GM23248 (cell line): ENCODE results near the gene ITGA11. TPM values are rescaled to one million over a fixed set of nuclear protein-coding genes. Genes with fewer than 3 reads are reported as not detected.

Source experiments
- DNase-seq: peaks from one replicate; pipeline ENCODE4 v3.0.0-alpha.2; 2015
- H2AFZ ChIP-seq: fragments of 200-600 bp; sonication (generic); 2 replicates; pipeline ENCODE4 v1.6.1; 2016; ENCODE audit warnings: antibody characterized with exemption
- H3F3A ChIP-seq: fragments of 200-600 bp; sonication (generic); 2 replicates; pipeline ENCODE4 v1.6.1; 2016; ENCODE audit warnings: mild to moderate bottlenecking, antibody characterized with exemption, mixed run types; ENCODE audit not compliant: insufficient read depth
- H3K27ac ChIP-seq: fragments of 200-600 bp; sonication (generic); 2 replicates; pipeline ENCODE4 v1.5.1; 2016; ENCODE audit warnings: mild to moderate bottlenecking
- H3K27me3 ChIP-seq: fragments of 200-600 bp; sonication (generic); replicated peaks from 2 replicates; pipeline ENCODE4 v1.6.1; 2016; ENCODE audit warnings: mild to moderate bottlenecking; ENCODE audit not compliant: insufficient read depth
- H3K36me3 ChIP-seq: fragments of 200-600 bp; sonication (generic); 2 replicates; pipeline ENCODE4 v1.6.1; 2016; ENCODE audit warnings: low read depth, mild to moderate bottlenecking
- H3K4me1 ChIP-seq: fragments of 200-600 bp; sonication (generic); 2 replicates; pipeline ENCODE4 v1.6.1; 2016; ENCODE audit warnings: mild to moderate bottlenecking; ENCODE audit not compliant: insufficient read depth
- H3K4me2 ChIP-seq: fragments of 200-600 bp; sonication (generic); one replicate; pipeline ENCODE4 v1.6.1; 2016; ENCODE audit warnings: mild to moderate bottlenecking; ENCODE audit not compliant: unreplicated experiment
- H3K4me3 ChIP-seq: fragments of 200-600 bp; sonication (generic); 2 replicates; pipeline ENCODE4 v1.5.1; 2016; ENCODE audit warnings: mild to moderate bottlenecking
- H3K79me2 ChIP-seq: fragments of 200-600 bp; sonication (generic); 2 replicates; pipeline ENCODE4 v1.6.1; 2016; ENCODE audit warnings: mild to moderate bottlenecking; ENCODE audit not compliant: insufficient read depth
- H3K9ac ChIP-seq: fragments of 200-600 bp; sonication (generic); 2 replicates; pipeline ENCODE4 v1.6.1; 2016; ENCODE audit warnings: mild to moderate bottlenecking
- H3K9me2 ChIP-seq: fragments of 200-600 bp; sonication (generic); 2 replicates; pipeline ENCODE4 v1.6.1; 2016; ENCODE audit warnings: mixed run types, mild to moderate bottlenecking, moderate library complexity; ENCODE audit not compliant: insufficient read depth
- H3K9me3 ChIP-seq: fragments of 200-600 bp; sonication (generic); one replicate; pipeline ENCODE4 v1.6.1; 2017; ENCODE audit warnings: low read depth
- H4K20me1 ChIP-seq: fragments of 200-600 bp; sonication (generic); 2 replicates; pipeline ENCODE4 v1.6.0; 2016; ENCODE audit not compliant: insufficient read depth
- EZH2 ChIP-seq: fragments of 200-600 bp; sonication (generic); IDR thresholded peaks from 2 replicates; pipeline ENCODE4 v1.6.1; 2018; ENCODE audit warnings: antibody characterized with exemption, mild to moderate bottlenecking; ENCODE audit not compliant: insufficient read depth, poor library complexity, severe bottlenecking
- EZH2phosphoT487 ChIP-seq: fragments of 200-600 bp; sonication (generic); IDR thresholded peaks from 2 replicates; pipeline ENCODE4 v1.6.1; 2018; ENCODE audit warnings: antibody characterized with exemption, moderate library complexity, mild to moderate bottlenecking, low read depth; ENCODE audit not compliant: insufficient read depth
- WGBS, 2 experiments: methylation state at CpG; one replicate each; pipeline ENCODE4 v1.1.6; 2015 to 2017; ENCODE audit warnings: low lambda C conversion rate in 2 of 2, low coverage in 1 of 2; ENCODE audit errors: missing lambda C conversion rate in 2 of 2; 5-methylcytosine and 5-hydroxymethylcytosine counted together
- in situ Hi-C: fragments of 300-500 bp; cut with MboI; formaldehyde crosslinking; loops from 2 replicates; pipeline ENCODE4 v1.15.0; 2020
- polyA plus RNA-seq: library from polyadenylated mRNA; unstranded; fragments of >200 nt; fragmentation: Nextera tagmentation; extraction: Ambion mirVana; gene quantifications from 2 replicates; pipeline ENCODE4 v1.2.1, GENCODE V29; 2016
- total RNA-seq: library from RNA; depleted of rRNA; stranded (reverse); fragments of >200 nt; shearing (Covaris generic); gene quantifications from 2 replicates; pipeline ENCODE4 v1.2.3, GENCODE V29; 2014

The ITGA11 gene
- total and polyA plus RNA-seq, 2 experiments from 2014 or later, result 312 to 352 TPM

DNA sequence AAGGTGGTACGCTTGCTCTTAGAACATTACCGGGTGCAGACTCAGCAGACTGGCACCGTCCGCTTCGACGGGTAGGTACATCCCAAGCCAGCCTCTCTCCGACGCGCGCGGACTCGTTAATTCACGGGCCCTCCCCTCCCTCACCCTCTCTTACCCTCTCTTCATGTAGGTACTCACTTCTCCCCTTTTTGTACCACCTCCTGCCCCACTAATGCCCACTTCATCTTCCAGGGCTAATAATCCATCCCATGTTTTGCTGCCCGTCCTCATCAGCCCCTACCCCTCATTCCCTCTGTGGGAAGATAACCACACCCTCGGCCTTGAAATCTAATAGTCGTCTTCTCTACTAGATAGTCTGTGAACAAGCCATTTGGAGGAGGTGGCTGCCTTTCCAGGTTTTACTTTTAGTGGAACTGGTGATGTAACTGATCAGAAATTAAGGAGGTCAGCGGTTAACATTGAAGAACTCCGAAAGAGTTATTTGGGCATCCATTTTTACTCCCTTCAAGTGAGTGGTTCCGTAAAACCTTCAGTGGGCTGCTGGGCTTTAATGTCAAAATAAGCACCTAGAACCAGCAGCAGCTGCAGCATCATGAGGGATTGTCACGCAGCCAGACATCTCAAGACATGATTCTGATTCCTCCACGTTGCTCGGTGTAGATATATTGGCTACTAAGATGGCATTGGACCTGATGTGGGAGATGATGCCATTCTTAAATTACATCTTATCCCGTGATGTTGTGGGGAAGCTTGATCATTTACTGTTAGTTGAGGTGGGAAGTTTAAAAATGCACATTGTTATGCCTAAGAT lies 153.2 kb downstream of the ITGA11 start:
- Histone ChIP-seq H3K27me3 (no peaks in the 10 kb centered on the region), H3K9me3 (no peaks in the 10 kb centered on the region), H3K4me3 (peak overlapping the region; percentile 99), H3K9ac (peak overlapping the region; percentile 95), H2AFZ (peak overlapping the region; percentile 97; the same call in 1 of the 2 replicates), H3K79me2 (peaks cover 82% of the 10 kb centered on the region), H3K9me2 (no peaks in the 10 kb centered on the region), H4K20me1 (peaks cover 25% of the 10 kb centered on the region; the same call in 1 of the 2 replicates), H3K36me3 (no peaks in the 10 kb centered on the region), H3F3A (peaks cover 46% of the 10 kb centered on the region), H3K4me1 (peaks cover 50% of the 10 kb centered on the region), H3K4me2 (peak overlapping the region; percentile 100), H3K27ac (peak overlapping the region; percentile 95)
- 0% methylated on average over 22 to 23 of the region's 23 CpGs for WGBS, 2 experiments
- TF ChIP-seq EZH2phosphoT487 (no peak), EZH2 (no peak)
- in situ Hi-C loops, result no loop called here
- DNase-seq, result peak; percentile 68

- Histone ChIP-seq H3K9me3 (no peaks in the 10 kb centered on the region), H3K4me2 (peak overlapping the region; percentile 100), H2AFZ (peak overlapping the region; percentile 97; the same call in 1 of the 2 replicates), H4K20me1 (peaks cover 25% of the 10 kb centered on the region; the same call in 1 of the 2 replicates), H3K27ac (peak overlapping the region; percentile 95), H3K4me1 (peaks cover 53% of the 10 kb centered on the region), H3K79me2 (peaks cover 76% of the 10 kb centered on the region), H3K9me2 (no peaks in the 10 kb centered on the region), H3K36me3 (no peaks in the 10 kb centered on the region), H3F3A (peaks cover 49% of the 10 kb centered on the region), H3K9ac (peak overlapping the region; percentile 95), H3K4me3 (peak overlapping the region; percentile 99), H3K27me3 (no peaks in the 10 kb centered on the region)
- 0 to 1% methylated on average over 20 to 22 of the region's 22 CpGs for WGBS, 2 experiments
- no peak for TF ChIP-seq EZH2phosphoT487
- TF ChIP-seq EZH2, result no peak
- DNase-seq, result no peak
- in situ Hi-C loops, result no loop called here
These were observed 153.7 kb downstream of the ITGA11 start for GRCh38 chr15:68278345-68278594.

DNA sequence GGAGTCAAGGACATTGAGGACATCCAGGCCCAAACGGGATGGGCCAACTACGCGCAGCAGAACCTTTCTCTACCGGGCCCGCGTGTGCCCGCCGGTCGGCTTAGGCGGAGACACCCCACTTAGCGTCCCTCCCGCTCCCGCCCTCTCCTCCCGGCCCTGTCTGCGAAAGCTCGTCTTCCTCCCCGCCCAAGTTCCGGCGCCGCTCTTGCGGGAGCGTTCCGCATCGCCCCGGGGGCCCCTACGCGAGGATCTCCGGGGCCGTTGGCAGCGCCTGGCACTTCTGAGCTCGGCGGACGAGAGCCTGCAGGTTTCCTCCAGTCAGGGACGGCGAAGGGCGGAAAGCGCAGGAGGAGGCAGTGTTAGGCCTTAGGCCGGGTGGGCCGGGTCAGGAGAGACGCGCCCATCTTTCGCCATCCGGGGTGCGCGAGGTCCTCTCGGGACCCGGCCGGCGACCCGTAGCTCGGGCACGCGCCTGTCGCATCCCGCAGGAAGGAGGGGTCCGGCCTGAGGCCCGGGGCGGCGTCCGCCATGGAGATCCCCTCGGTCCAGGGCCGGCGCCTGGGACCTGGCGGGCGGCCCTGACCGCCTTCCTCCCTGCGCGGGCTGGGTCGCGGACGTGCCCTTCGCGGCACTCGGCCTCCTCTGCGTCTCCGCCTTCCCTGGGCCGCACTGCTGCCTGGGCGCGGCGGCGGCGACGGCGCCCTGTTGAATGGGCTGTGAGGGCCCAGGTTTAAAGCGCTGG lies 154.2 kb downstream of the ITGA11 start, which contains the start of gene FEM1B:
Gene FEM1B, plus strand, starts transcription at position 143 of the 742 bp plus-strand sequence. CDS start 673 bp downstream, outside the sequence.
- 0 to 2% methylated on average over 34 to 62 of the region's 85 CpGs for WGBS, 2 experiments
- H3K27me3 ChIP-seq, result no peaks in the 10 kb centered on the region
- H2AFZ ChIP-seq, result peak within 1 kb of the TSS; percentile 97
- peak within 1 kb of the TSS; percentile 95 for H3K27ac ChIP-seq
- peak; percentile 96 for DNase-seq
- no peaks in the 10 kb centered on the region for H3K9me3 ChIP-seq
- peak within 1 kb of the TSS; percentile 100 for H3K4me2 ChIP-seq
- peaks cover 25% of the 10 kb centered on the region; the same call in 1 of the 2 replicates for H4K20me1 ChIP-seq
- peak within 1 kb of the TSS; percentile 99 for H3K4me3 ChIP-seq
- in situ Hi-C loops, result no loop called here
- H3K4me1 ChIP-seq, result peaks cover 53% of the 10 kb centered on the region
- peaks cover 54% of the 10 kb centered on the region for H3F3A ChIP-seq
- no peak for TF ChIP-seq EZH2phosphoT487
- no peak for TF ChIP-seq EZH2
- H3K79me2 ChIP-seq, result peaks cover 71% of the 10 kb centered on the region
- H3K9me2 ChIP-seq, result no peaks in the 10 kb centered on the region
- peak within 1 kb of the TSS; percentile 95 for H3K9ac ChIP-seq
- H3K36me3 ChIP-seq, result no peaks in the 10 kb centered on the region

- peak overlapping the region; percentile 97 for H2AFZ ChIP-seq
- no peaks in the 10 kb centered on the region for H3K9me3 ChIP-seq
- peaks cover 25% of the 10 kb centered on the region; the same call in 1 of the 2 replicates for H4K20me1 ChIP-seq
- peak overlapping the region; percentile 95 for H3K27ac ChIP-seq
- no peaks in the 10 kb centered on the region for H3K27me3 ChIP-seq
- no peaks in the 10 kb centered on the region for H3K9me2 ChIP-seq
- no peaks in the 10 kb centered on the region for H3K36me3 ChIP-seq
- peak; percentile 73 for DNase-seq
- TF ChIP-seq EZH2phosphoT487, result no peak
- no peak for TF ChIP-seq EZH2
- H3F3A ChIP-seq, result peaks cover 60% of the 10 kb centered on the region
- H3K79me2 ChIP-seq, result peaks cover 65% of the 10 kb centered on the region
- peak overlapping the region; percentile 95 for H3K9ac ChIP-seq
- 1 to 2% methylated on average over 24 to 25 of the region's 25 CpGs for WGBS, 2 experiments
- H3K4me1 ChIP-seq, result peaks cover 52% of the 10 kb centered on the region
- H3K4me2 ChIP-seq, result peak overlapping the region; percentile 97
- peak overlapping the region; percentile 99 for H3K4me3 ChIP-seq
- in situ Hi-C loops, result no loop called here
These were observed 154.8 kb downstream of the ITGA11 start for GRCh38 chr15:68277131-68277602.
